Suppressor macrophage (primary cell): ENCODE results near the gene TMED6.

Experiments used
- DNase-seq, 4 experiments: peaks; one replicate each; pipeline ENCODE4 v3.0.0-alpha.2; 2020 to 2022
- total RNA-seq, 17 experiments: gene quantifications; one replicate each; lab custom pipeline; 2026; ENCODE audit warnings: mixed read lengths in 6 of 17, inconsistent platforms in 3 of 17; lab: John Stamatoyannopoulos, UW

Gene TMED6
- total RNA-seq: 0 to 0.77 (median 0.07) reads per million in 17 experiments

DNA sequence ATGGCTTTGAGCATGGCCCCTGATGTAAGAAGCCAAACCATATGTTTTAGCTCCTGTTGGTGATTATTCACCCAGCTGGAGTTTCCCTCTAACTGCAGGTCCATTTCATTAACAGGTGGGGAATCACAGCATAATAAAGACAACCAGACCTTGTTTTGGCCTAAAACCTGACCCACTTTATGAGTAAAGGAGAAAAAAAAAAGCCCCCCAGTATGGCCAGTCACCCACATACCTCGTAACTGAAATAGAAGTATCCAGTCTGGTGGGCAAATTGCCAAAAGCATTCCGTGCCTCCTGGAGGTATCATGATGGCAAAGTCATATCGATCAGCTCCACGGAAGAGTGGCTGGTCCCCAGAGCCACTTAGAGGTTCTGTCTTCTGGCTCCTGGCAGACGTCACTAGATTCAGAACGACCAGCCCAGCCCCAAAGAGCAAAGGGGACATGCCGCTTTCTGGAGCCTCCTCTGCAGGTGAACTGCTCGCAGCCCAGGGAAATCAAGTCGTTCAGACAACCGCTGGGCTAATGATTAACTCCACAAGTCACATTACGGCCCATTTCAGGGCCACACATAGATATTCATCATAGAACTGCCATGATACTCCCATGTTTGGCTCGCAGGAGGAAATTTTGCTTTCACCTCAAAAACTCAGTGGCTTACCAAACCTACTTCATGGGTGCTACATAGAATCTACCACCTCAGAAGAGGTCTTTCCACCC is at the start of gene TMED6:
Gene TMED6, minus strand, starts transcription at position 478 of the 719 bp plus-strand sequence. Its CDS starts 33 bp downstream, at position 445.
- no peak for DNase-seq

DNA sequence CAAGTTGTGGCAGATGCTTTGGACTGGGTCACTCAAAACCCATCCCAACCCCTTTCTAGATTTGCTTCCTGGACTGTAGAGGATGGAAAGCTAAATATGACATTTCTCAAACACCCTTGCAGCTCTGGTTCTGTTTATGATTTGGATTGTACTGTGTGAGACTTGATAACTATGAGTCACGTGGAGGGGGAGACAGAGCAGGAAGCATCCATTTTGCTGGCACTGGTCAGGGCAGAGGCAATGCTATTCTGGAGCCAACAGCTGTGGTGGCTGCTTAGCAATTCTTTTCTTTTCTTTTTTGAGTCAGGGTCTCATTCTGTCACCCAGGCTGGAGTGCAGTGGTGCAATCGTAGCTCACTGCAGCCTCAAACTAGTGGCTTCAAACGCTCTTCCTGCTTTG is 47.8 kb upstream of the TMED6 start:
- DNase-seq: no peak

DNA sequence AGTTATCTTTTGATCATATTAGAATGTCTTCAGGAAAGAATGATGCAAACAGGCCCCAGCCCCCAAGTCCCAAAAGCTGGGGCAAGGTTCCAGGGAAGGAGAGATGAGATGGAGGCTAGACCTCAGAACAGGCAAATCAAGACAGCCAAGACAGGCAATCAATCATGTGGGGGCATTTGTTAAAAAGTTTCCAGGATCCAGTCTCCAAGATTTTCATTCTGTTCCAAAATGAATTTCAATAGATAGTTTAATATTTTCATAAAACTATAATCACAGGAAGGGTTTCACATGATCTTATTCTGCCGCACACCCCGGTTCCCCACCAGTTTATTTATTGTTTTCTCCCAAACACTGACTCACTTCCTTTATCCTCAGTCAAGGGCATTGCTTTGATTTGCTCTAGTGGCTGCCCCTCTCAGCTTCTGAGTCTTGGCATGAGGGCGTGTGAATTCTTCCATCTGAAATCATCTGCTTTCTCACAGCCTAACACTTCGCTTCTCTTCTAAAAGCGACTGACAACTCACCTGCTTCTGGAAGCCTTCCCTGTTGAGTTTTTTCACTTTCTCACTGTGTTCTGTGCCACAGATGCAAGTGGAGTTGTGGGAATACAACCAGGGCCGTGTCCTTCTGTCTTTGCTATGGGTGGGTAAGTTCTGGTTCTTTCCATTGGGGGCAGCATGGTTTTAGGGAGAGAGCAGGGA is 46.4 kb upstream of the TMED6 start:
- peak; percentile 13 to 53 (median 35) for DNase-seq

DNA sequence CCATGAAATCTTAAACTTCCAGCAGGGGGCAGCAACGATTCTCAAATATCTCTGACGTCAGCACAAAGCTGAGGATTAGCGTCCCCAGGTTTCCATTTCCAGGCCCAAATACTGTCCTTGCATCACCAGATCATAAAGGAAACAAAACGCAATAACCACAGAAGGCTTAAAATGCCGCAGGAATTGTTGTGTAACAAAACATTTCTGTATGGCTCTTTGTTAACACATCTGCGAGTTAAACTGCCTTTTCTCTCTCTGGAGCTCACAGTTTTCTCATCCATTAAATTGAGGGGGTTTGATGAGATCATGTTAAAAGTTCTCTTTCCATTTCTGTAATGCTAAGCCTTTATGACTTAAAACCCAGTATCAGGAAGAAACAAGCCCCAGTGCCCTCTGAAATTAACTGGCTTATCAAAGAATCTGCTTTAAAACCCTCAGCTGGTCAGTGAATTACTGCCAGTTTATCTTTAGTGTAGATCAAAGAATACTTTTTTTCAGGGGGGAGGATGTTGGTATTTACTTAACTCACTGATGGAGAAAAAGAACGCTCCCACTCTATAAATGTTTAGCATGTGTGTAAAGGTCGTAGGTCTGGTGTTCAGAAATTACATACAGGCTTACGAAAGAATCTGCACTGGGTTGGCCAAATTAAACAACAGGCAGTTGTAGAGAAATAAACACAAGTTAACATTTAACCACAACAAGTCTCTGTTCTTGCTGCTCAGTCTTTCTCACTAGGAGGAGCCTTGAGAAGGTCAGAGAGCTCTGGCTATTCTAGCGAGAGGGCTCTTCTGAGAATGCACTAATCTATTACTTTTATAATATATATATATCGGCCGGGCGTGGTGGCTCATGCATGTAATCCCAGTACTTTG is 44.8 kb upstream of the TMED6 start:
- DNase-seq: peak; percentile 90 to 96 (median 94)

DNA sequence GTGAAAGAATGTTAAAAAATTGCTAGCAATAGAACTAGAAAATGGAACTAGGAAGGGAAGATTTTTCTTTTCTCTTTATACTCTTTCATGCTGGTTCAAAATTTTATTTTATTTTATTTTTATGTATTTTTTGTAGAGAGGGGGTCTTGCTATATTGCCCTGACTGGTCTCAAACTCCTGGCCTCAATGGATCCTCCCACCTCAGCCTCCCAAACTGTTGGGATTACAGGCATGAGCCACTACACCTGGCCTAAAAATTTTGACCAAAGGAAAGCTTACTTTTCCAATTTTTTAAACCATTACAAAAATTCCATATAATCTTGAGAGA is 44.2 kb upstream of the TMED6 start:
- DNase-seq: no peak

DNA sequence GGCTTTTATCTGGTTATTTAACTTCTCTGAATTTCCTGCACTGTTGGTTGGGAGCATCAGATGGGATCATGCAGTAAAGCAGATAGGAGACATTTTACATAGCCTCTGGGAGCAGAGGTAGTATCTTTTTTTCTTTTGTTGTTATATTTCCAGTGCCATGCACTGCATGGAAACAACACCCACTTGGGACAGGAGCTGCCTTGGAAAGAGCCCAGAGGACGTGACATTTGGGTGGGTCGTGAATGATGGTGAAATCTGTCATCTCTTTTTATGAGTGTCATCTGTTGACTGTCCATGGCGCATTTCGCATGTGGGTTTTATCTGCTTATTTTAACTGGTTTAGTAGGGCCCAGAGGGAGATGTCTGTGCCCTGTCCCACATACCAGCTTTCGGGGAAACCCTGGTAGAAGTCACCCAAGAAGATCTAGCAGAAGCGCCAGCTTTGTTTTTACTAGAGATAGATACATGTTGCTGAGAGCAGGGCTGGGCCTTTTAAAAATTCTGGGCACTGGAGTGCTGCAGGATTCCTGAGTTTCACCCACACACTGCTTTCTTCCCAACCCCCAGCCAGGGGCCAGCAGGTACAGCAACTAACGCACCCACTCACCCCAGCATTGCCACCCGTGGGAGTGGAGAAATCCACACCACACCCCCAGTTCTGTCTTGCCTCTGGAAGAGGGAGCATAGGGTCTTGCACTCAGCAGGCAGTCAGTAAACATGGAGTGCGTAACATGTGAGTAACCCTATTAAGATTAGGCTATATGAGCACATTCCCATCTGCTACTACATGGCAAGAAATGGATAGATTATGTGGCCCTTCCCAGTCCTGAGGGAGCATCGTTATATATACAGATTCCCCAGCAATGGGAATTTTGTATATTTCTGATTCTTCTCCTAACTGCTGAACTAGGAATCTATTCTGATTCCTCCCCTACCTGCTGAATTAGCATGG is 42.6 kb upstream of the TMED6 start:
- DNase-seq: no peak

DNA sequence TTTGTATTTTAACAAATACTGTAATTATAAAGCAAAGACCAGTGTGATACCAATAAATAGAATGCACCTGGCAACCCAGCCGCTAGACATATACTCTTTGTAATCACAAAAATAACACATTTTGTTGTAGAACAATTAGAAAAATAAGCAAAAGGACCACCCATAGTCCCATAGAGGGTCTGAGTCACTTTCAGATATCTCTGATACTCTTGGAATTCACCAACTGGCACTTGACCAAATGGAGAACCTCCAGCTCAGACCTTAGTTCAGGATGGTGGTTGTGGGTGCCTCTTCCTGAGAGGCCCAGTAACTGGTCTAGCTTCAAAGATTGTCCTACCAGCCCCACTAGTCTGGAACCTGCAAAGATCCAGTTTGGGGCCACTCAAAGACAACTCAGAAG is 35.0 kb upstream of the TMED6 start:
- no peak for DNase-seq

- DNase-seq: no peak
These were observed 33.4 kb upstream of the TMED6 start for GRCh38 chr16:69384974-69385373.

GRCh38 chr16:69382421-69382820 is 30.8 kb upstream of the TMED6 start:
- no peak for DNase-seq

DNA sequence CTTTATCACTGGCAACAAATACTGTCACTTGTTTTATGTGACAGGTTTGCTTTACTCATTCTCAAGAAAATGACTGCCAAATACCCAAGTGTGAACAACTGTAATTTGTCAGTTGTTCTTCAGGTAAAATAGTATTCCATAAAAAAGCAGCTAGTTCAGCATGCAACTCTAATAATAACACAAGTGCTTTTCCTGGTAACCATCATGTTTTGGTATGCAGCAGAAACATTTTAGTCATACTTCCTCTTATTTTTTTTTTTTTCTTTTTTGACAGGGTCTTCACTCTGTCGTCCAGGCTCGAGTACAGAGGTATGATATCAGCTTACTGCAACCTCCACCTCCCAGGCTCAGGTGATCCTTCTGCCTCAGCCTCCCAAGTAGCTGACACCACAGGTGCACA is 29.6 kb upstream of the TMED6 start:
- peak in 3 of 4 experiments; percentile 11 to 37 (median 30) for DNase-seq

- DNase-seq: no peak
These were observed 27.2 kb upstream of the TMED6 start for GRCh38 chr16:69378760-69379159.

GRCh38 chr16:69378036-69378435 is 26.4 kb upstream of the TMED6 start:
- no peak for DNase-seq

DNA sequence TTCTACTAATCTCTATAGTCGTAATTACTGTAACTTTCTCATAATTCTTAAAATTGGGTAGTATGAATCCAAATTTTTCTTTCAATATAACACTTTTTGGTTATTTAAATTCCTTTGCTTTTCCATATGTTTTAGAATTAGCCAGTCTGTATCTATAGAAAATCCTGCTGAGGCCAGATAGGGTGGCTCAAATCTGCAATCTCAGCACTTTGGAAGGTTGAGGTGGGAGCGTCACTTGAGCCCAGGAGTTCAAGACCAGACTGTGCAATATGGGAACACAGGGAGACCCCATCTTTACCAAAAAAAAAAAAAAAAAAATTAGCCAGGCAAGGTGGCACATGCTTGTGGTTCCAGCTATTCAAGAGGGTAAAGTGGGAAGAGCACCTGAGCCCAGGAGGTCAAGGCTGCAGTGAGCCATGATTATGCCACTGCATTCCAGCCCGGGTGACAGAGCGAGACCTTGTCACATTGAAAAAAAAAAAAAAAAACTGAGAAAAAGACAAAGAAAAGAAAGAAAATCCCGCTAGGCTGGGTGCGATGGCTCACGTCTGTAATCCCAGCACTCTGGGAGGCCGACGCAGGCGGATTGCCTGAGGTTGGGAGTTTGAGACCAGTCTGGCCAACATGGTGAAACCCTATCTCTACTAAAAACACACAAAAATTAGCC is 24.9 kb upstream of the TMED6 start:
- no peak for DNase-seq

- DNase-seq: no peak
These were observed 21.4 kb upstream of the TMED6 start for GRCh38 chr16:69373019-69373418.

DNA sequence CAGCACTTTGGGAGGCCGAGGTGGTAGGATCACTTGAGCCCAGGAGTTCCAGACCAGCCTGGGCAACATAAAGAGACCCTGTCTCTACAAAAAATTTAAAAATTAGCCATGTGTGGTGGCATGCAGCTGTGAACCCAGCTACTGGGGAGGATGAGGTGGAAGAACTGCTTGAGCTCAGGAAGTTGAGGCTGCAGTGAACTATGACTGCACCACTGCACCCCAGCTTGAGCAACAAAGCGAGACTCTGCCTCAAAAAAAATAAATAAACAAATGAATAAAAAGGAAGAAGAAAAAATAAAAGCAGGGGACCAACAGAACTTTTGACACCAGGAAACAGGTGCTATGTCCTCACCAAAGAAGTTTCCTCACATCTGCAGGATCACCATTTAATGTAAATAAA is 20.0 kb upstream of the TMED6 start:
- no peak for DNase-seq

GRCh38 chr16:69368866-69369265 is 17.3 kb upstream of the TMED6 start:
- no peak for DNase-seq

- no peak for DNase-seq
These were observed 16.4 kb upstream of the TMED6 start for GRCh38 chr16:69367980-69368379.

GRCh38 chr16:69366431-69366830 is 14.8 kb upstream of the TMED6 start:
- no peak for DNase-seq

- no peak for DNase-seq
These were observed 14.3 kb upstream of the TMED6 start for GRCh38 chr16:69365901-69366300.

- no peak for DNase-seq
These were observed 12.5 kb upstream of the TMED6 start for GRCh38 chr16:69364088-69364487.

- DNase-seq: no peak
These were observed 11.7 kb upstream of the TMED6 start for GRCh38 chr16:69363281-69363717.
